SK-N-SH (cell line): ENCODE data around the gene ALDOA. TPM values are rescaled to one million over a fixed set of nuclear protein-coding genes. Genes with fewer than 3 reads are reported as not detected.
"Not testable (repeated sequence)": the region's sequence is repeated elsewhere in the genome, so short reads cannot be mapped to it uniquely, and the experiment has no call there.

Source experiments
- CTCF ChIA-PET: fragments of 300-600, 350-600 bp; formaldehyde crosslinking; extraction: SDS; loops from one replicate; lab custom pipeline; 2021; lab: Yijun Ruan, JAX
- POLR2A ChIA-PET: fragments of 350-600 bp; sonication (Branson Sonifier 250); formaldehyde crosslinking; extraction: SDS; loops from one replicate; lab custom pipeline; 2020; ENCODE audit warnings: antibody characterized with exemption, inconsistent platforms; lab: Yijun Ruan, JAX
- DNase-seq: peaks from one replicate; pipeline ENCODE4 v3.0.0; 2012
- H2AFZ ChIP-seq: fragments of 200-600 bp; sonication (generic); 2 replicates; pipeline ENCODE4 v1.8.1; 2016; ENCODE audit warnings: antibody characterized with exemption, mild to moderate bottlenecking, low read depth
- H3F3A ChIP-seq: fragments of 200-600 bp; sonication (generic); replicated peaks from 2 replicates; pipeline ENCODE3; 2016; ENCODE audit warnings: antibody characterized with exemption, mild to moderate bottlenecking; ENCODE audit not compliant: insufficient read depth
- H3K27ac ChIP-seq, 2 experiments: fragments of 200-500 bp in 1 of 2; fragments of 200-600 bp in 1 of 2; sonication (Bioruptor generic) in 1 of 2; sonication (generic), shearing (Covaris generic) in 1 of 2; 2 replicates each; pipeline versions ENCODE4 v1.5.1 to v1.6.1; 2014 to 2016; ENCODE audit warnings: low read depth in 2 of 2, inconsistent platforms in 1 of 2, low read length in 1 of 2, mild to moderate bottlenecking in 1 of 2, mixed read lengths in 1 of 2
- H3K27me3 ChIP-seq: fragments of 200-600 bp; sonication (generic), shearing (Covaris generic); 2 replicates; pipeline ENCODE4 v1.6.1; 2016; ENCODE audit warnings: mixed run types; ENCODE audit not compliant: insufficient read depth
- H3K36me3 ChIP-seq, 2 experiments: fragments of 200-500 bp in 1 of 2; fragments of 200-600 bp in 1 of 2; sonication (Bioruptor generic) in 1 of 2; sonication (generic) in 1 of 2; replicated peaks in 1 of 2; 2 replicates each; pipeline versions ENCODE3 to v1.5.1; 2014 to 2016; ENCODE audit warnings: low read length in 1 of 2, mild to moderate bottlenecking in 1 of 2; ENCODE audit not compliant: insufficient read depth in 2 of 2, control insufficient read depth in 1 of 2
- H3K4me1 ChIP-seq, 2 experiments: fragments of 200-500 bp in 1 of 2; fragments of 200-600 bp in 1 of 2; sonication (Bioruptor generic) in 1 of 2; sonication (generic), shearing (Covaris generic) in 1 of 2; 2 replicates each; pipeline versions ENCODE4 v1.5.1 to v1.6.1; 2014 to 2016; ENCODE audit warnings: low read depth in 1 of 2, low read length in 1 of 2, mixed run types in 1 of 2; ENCODE audit not compliant: insufficient read depth in 2 of 2, control insufficient read depth in 1 of 2
- H3K4me2 ChIP-seq: fragments of 200-600 bp; sonication (generic), shearing (Covaris generic); 2 replicates; pipeline ENCODE4 v1.6.1; 2017; ENCODE audit warnings: mixed run types
- H3K4me3 ChIP-seq, 2 experiments: fragments of 200-500 bp in 1 of 2; fragments of 200-600 bp in 1 of 2; sonication (Bioruptor generic) in 1 of 2; sonication (generic), shearing (Covaris generic) in 1 of 2; 2 replicates each; pipeline versions ENCODE4 v1.5.1 to v1.8.1; 2014 to 2016; ENCODE audit warnings: low read depth in 2 of 2, inconsistent platforms in 1 of 2, low read length in 1 of 2, mild to moderate bottlenecking in 1 of 2, mixed read lengths in 1 of 2, moderate library complexity in 1 of 2
- H3K79me2 ChIP-seq: fragments of 200-600 bp; sonication (generic); 2 replicates; pipeline ENCODE4 v1.8.1; 2017; ENCODE audit warnings: mild to moderate bottlenecking; ENCODE audit not compliant: insufficient read depth
- H3K9ac ChIP-seq: fragments of 200-600 bp; sonication (generic); 2 replicates; pipeline ENCODE4 v1.6.1; 2017; ENCODE audit warnings: mixed run types
- H3K9me2 ChIP-seq: fragments of 200-600 bp; sonication (generic); 2 replicates; pipeline ENCODE4 v1.6.1; 2017; ENCODE audit warnings: mixed run types
- H3K9me3 ChIP-seq: fragments of 200-600 bp; sonication (generic); 2 replicates; pipeline ENCODE4 v1.6.1; 2017; ENCODE audit warnings: mixed run types, mild to moderate bottlenecking, moderate library complexity
- H4K20me1 ChIP-seq: fragments of 200-600 bp; sonication (generic); 2 replicates; pipeline ENCODE4 v1.6.1; 2017; ENCODE audit warnings: mild to moderate bottlenecking, mixed run types; ENCODE audit not compliant: insufficient read depth
- NFIC ChIP-seq: IDR thresholded peaks from 2 replicates; pipeline ENCODE4 v1.4.0; 2012; ENCODE audit warnings: borderline replicate concordance
- POLR2AphosphoS5 ChIP-seq: IDR thresholded peaks from 2 replicates; pipeline ENCODE4 v1.6.1; 2012; ENCODE audit warnings: low read depth, low read length
- USF1 ChIP-seq: IDR thresholded peaks from 2 replicates; pipeline ENCODE4 v1.4.0; 2012; ENCODE audit warnings: low read depth, borderline replicate concordance
- WGBS: methylation state at CpG from one replicate; pipeline ENCODE4 v1.1.6; 2017; ENCODE audit warnings: low lambda C conversion rate; 5-methylcytosine and 5-hydroxymethylcytosine counted together
- polyA plus RNA-seq, 3 experiments: library from polyadenylated mRNA; depleted of rRNA; stranded (reverse); fragments of >200 nt; gene quantifications; 2 replicates each; pipeline ENCODE4 v1.2.3, GENCODE V29; 2012
- TF ChIP-seq, protein P1 (sequence below): fragments of 150-350 bp; IDR thresholded peaks from 2 replicates; pipeline ENCODE4 v1.6.1; 2017; ENCODE audit warnings: antibody characterized with exemption, low read length, low read depth, borderline replicate concordance

ALDOA gene
- polyA plus RNA-seq, 1 of the 3 experiments (the other 2 are of a cell fraction), result 641 TPM

GRCh38 chr16:30114411-30114810, 48.9 kb downstream of the ALDOA start (continued):
- TF ChIP-seq USF1, result no peak

GRCh38 chr16:30114833-30115232, 49.3 kb downstream of the ALDOA start:
- POLR2A ChIA-PET, result not testable (repeated sequence)
- CTCF ChIA-PET, result interaction anchor here (1.1 to 6.1 kb wide), 4 partner anchors 12 to 83 kb away, joined by 3 to 49 read pairs (median 21); partner anchors contain the start of gene TBX6

DNA sequence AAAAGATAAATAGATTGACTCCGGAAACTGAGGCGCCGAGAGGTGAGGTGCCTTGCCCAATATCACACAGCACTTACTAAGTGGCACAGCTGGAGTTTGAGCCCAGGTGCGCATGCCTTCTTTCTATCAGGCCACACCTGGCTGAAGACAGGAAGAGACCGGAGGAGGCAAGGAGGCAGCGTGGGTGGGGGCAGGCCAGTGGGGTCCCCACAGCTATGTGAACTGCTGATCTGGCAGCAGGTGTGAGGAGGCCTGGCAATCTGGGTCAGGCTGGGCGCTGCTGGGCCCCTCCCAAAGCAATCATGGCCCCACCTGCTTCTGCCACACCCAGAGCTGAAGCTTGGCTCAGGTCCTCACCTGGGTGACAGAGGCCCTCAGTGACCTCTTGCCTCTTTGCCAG, 49.7 kb downstream of the ALDOA start:
- Histone ChIP-seq H4K20me1 (no peaks in the 10 kb centered on the region), H3F3A (peaks cover 2% of the 10 kb centered on the region), H3K9me2 (no peaks in the 10 kb centered on the region)
- 94% methylated on average over 4 of the region's 7 CpGs for whole genome bisulfite sequencing
- TF ChIP-seq POLR2AphosphoS5, result no peak
- no peak for TF ChIP-seq USF1
- no peak for TF ChIP-seq NFIC
- TF ChIP-seq, protein P1, sequence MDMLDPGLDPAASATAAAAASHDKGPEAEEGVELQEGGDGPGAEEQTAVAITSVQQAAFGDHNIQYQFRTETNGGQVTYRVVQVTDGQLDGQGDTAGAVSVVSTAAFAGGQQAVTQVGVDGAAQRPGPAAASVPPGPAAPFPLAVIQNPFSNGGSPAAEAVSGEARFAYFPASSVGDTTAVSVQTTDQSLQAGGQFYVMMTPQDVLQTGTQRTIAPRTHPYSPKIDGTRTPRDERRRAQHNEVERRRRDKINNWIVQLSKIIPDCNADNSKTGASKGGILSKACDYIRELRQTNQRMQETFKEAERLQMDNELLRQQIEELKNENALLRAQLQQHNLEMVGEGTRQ, result no peak
- TF ChIP-seq, all 33 proteins: peak for 0
- ChIA-PET CTCF (interaction anchor here (1.1 to 6.1 kb wide), 4 partner anchors 13 to 83 kb away, joined by 3 to 49 read pairs (median 21); partner anchors contain the start of gene TBX6), POLR2A (no interaction called here)
- Histone ChIP-seq H3K27me3 (no peaks in the 10 kb centered on the region), H2AFZ (no peak overlapping the region), H3K27ac (no peak overlapping the region), H3K36me3 (peaks cover 0 to 6% of the 10 kb centered on the region in 2 experiments), H3K9ac (no peak overlapping the region), H3K4me2 (no peak overlapping the region), H3K4me1 (peaks cover 5 to 6% of the 10 kb centered on the region in 2 experiments; a peak in 1 of 4 replicates), H3K79me2 (no peaks in the 10 kb centered on the region), H3K9me3 (no peaks in the 10 kb centered on the region), H3K4me3 (no peak overlapping the region)
- DNase-seq, result no peak

More at GRCh38 chr16:30114833-30115232, 49.3 kb downstream of the ALDOA start:
- H4K20me1 ChIP-seq, H3K27me3 ChIP-seq, H3K36me3 ChIP-seq, H3K4me1 ChIP-seq, H3K27ac ChIP-seq, H3K9me3 ChIP-seq, H3K9ac ChIP-seq, H2AFZ ChIP-seq, H3K4me2 ChIP-seq, H3K4me3 ChIP-seq, H3F3A ChIP-seq, H3K9me2 ChIP-seq, H3K79me2 ChIP-seq, DNase-seq: not testable (repeated sequence)
- 94% methylated on average over 7 of the region's 7 CpGs for WGBS
